Occipital lobe (tissue), 2 donors: ENCODE results near the gene FKBP1A. TPM values are rescaled to one million over a fixed set of nuclear protein-coding genes. Genes with fewer than 3 reads are reported as not detected.
"Not testable (repeated sequence)": the region's sequence is repeated elsewhere in the genome, so short reads cannot be mapped to it uniquely, and the experiment has no call there.

Experiments used
- DNase-seq: peaks from one replicate; lab custom pipeline; 2025; lab: John Stamatoyannopoulos, UW
- total RNA-seq: library from RNA; depleted of rRNA; stranded (reverse); fragments of >200 nt; gene quantifications from one replicate; pipeline ENCODE4 v1.2.3, GENCODE V29; 2014

The FKBP1A gene
- total RNA-seq, 1 donor from 2014 or later = 79.4 TPM

DNA sequence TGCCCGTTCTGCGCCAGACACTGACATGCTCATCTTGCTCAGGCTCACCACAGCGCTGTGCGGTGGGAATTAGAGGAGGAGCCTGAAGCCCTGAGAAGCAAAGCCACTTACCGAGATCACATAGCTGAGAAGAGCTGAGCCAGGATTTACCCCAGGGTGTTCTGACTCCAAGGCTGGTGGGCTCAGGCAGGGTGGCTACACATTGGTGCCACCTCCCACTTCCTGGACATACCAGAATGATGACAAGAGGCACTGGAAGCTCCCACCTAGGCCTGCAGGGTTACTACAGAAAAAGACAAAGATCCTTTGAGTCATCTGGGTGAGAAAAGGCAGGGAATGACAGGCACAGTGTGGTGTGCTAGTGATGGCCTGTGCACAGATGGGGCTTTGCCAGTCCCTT, 24.4 kb upstream of the FKBP1A start:
- DNase-seq = no peak

- no peak for DNase-seq
Measured at GRCh38 chr20:1415667-1416468, 23.0 kb upstream of the FKBP1A start.

DNA sequence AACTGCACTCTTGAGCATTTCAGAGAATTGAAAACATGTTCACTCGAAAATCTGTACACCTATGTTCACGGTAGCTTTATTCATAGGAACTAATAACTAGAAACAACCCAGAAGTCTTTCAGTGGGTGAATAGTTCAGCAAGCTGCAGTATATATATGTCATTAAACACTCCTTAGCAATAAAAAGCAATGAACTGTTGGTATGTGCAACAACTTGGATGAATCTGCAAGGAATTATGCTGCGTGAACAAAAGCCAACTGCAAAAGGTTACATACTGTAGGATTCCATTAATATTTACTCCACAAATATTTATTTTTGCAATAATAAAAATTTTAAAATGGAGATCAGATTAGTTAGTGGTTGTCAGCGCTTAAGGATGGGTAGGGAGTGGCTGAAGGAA, 22.1 kb upstream of the FKBP1A start:
- DNase-seq = no peak

DNA sequence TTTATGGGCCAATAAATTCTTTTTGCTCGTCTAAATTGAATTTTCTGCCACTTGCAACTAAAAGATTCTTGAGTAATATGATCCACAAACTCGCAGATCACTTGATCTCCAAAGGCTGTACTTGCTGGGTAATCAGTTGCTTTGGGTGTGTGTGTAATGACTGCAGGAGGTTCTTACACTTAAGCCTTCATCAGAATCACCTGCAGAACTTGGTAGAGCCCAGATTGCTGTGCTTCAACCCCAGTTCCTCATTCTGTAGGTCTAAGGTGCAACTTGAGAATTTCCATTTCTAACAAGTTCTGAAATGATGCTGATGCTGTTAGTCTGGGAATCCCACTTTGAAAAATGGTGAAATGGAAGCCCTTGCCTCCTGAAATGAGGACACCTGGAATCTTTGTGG, 12.9 kb upstream of the FKBP1A start:
- no peak for DNase-seq

DNA sequence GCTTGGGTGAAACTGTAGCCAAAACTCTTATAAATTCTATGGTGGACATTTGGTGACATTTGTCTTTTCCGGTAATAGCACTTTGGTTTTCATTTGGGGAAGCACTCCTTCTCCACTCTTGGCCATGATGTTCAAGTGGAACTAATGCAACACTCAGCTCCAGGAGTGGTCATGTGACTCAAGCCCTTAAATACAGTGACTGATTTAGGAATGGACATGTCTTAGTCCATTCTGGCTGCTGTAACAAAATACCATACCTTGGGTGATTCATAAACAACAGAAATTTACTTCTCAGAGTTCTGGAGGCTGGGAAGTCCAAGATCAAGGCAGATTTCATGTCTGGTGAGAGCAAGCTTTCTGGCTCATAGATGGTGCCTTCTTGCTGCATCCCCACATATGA, 10.8 kb upstream of the FKBP1A start:
- DNase-seq = no peak

- DNase-seq = no peak
Measured at GRCh38 chr20:1402149-1402548, 9.3 kb upstream of the FKBP1A start.

GRCh38 chr20:1401451-1401907, 8.6 kb upstream of the FKBP1A start:
- no peak for DNase-seq

DNA sequence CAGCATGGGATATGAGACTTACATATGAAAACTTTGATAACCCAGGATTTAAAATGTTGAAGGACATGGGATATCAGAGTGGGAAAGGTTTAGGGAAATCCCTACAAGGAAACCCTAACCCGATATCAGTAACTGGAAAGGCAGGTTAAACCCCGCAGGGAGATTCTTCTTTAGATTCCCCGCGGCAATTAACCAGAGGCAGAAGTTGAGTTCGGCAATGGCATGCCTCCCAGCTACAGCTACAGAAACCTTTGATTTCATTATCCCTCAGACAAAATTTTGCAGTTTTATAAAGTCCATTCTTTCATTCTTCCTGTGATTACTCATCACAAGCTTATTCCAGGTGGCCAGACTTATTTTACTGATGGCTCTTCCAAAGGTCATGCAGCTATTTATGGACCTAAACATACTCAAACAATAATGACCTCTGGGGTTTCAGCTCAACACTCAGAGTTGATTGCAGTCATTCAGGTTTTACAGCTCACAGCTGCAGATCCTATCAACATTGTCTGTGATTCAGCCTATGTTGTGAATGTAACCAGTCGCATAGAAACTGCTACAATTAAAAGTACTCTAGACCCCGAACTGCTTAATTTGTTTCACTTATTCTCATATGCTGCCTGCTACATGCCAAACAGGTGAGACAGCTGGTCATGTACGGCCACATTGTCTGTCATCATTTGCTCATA, 7.0 kb upstream of the FKBP1A start:
- DNase-seq = not testable (repeated sequence)

GRCh38 chr20:1398185-1398584, 5.3 kb upstream of the FKBP1A start:
- DNase-seq = not testable (repeated sequence)

DNA sequence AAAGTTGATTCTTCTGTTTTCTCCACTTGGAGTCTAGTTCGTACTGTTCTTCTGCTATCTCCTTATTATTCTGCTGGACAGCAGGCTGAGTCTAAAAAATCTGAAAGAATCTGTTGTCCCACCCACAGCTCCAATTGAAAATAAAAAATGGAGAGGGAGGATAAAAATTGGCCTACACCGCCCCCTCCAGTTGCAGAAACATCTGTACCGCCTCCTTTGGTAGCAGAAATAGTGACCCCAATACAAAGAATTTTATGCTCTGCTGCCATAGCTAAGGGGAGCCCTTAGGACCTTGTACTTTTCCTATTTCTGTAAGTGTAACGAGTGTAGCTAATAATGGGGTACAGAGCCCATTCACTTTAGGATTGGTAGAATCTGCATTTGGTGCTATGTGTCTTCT, 4.9 kb upstream of the FKBP1A start:
- no peak for DNase-seq

GRCh38 chr20:1396702-1397101, 3.8 kb upstream of the FKBP1A start:
- DNase-seq = no peak

GRCh38 chr20:1396264-1396663, 3.4 kb upstream of the FKBP1A start:
- no peak for DNase-seq

DNA sequence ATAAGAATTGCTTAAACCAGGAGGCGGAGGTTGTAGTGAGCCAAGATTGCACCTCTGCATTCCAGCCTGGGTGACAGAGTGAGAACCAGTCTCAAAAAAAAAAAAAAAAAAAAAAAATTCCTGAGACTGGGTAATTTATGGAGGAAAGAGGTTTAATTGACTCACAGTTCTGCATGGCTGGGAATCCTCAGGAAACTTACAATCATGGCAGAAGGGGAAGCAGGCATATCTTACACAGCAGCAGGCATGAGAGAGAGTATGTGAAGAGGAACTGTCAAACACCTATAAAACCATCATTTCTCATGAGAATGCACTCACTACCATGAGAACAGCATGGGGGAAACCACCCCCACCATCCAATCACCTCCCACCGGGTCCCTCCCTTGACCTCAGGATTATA, 1.8 kb upstream of the FKBP1A start:
- no peak for DNase-seq

DNA sequence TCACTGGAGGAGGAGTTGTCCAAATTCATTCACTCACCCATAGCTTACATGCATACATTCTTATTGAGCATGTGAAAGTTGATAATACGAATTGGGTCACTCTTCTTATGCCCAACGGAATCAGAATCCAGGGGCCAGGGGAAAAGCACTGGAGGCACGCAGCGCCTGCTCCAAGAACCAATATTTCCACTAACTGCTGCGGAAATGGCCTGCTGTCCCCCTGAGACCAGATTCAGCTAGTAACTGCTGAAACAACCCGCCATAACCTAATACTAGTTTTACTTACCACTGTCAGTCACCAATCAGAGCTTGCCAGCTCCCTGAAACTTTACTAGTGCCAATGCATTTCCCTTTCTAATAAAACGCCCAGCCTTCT, 641 bp upstream of the FKBP1A start:
- no peak for DNase-seq

GRCh38 chr20:1392443-1392692, 486 bp downstream of the FKBP1A start:
- no peak for DNase-seq

DNA sequence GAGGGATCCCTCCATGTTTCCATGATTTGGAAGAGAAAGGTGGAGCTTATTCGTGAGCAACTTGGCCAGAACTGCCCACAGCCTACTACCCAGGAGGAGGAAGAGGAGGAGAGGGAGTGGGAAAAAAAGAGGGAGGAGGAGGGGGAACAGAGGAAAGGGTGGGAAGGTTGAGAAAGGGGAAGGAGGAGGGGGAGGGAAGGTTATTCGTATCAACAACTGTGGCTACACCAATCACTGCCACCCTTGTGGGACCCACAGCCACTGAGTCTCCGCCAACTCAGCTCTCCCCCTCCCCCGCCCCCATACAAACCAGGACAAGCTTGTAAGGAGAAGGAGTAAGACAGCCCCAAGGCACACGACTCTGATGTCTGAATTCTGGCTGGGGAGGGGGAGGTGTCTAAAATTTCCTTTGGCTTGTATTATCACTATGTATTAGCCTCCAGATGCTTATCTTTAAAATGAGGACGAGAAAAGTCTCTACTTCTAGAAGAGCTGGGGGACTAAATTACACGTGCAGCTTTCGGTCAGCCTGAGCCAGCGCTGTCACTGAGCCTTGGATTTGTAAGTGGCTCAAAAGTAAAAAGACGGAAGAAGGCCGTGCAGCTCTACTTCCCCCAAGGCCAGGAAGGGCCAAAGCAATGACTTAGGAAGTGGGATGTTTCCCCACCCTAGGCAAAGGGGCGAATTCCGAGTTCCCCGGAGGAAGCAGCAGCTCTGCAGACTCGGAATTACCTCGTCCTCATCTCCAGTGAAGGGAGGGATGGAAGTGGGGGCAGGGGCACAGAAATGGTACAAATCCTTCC, 1.0 kb downstream of the FKBP1A start:
- no peak for DNase-seq

DNA sequence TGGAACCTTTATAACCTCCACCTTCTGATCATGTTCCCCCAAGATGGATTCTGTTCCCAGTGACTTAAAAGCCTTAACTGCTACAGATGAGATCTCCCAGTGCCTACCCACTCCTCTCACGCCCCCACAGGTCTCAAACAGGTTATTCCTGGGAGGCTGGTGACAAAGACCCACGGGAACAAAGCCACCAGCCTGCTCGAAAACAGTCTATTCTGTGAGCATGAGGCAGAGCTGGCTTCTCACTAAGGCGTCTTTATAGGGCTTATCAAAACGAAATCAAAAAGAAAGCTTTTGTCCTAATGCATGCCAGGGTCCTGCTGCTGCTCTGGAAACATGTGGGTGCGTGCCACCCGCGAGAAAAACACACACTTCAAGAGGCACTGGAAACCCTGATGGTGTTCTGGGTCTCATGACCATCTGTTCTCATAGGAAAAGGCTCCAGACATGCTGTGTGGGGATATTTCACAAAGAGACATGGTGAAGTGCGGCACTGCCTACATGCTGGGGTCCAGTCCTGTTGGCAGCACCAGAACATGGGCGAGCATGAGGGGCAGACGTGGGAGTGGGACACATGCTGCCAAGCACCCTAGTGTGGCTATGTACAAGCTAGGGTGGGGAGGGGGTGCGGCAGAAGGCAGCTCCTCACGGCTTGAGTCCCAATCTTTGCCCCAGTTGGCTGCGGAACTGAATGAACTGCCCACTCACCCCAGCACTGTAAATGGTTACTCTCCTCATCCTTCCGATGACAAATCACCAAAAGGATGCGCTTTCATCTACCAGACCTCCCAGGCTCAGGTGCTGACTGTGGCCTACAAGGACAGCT, 2.1 kb downstream of the FKBP1A start:
- no peak for DNase-seq

GRCh38 chr20:1389703-1390580, 2.9 kb downstream of the FKBP1A start:
- no peak for DNase-seq

DNA sequence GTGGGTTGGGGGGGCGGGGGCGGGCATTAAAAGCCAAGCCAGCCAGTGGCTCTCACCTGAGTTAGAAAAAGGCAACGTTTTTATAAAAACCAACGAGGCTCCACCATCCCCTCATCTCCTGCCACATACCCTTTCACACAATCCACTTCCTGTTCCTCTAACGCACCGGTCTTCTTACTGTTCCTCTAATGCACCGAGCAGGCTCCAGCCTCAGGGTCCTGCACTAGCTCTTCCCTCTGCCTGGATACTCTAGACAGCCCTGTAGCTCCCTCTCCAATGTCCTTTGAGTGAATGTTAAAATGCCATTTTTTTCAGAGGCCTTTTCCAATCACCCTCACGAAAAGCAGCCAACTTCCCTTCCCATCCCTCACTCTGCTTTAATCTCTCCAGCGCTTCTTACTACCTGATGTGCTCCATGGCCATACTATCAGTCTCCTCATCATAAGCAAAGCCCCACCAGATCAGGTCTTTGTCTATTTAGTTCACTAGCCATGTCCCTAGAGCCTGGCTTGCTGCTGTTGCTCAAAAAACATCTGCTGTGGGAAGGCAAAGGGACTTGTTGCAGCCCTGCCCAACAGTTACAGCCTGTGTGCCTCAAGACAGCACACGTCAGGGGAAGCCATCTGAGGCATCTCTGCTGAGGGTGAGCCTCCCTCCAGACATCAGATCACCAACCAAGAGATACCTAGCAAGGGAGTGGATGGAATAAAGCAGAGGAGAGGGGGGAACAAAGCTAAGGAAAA, 3.9 kb downstream of the FKBP1A start:
- DNase-seq = no peak

DNA sequence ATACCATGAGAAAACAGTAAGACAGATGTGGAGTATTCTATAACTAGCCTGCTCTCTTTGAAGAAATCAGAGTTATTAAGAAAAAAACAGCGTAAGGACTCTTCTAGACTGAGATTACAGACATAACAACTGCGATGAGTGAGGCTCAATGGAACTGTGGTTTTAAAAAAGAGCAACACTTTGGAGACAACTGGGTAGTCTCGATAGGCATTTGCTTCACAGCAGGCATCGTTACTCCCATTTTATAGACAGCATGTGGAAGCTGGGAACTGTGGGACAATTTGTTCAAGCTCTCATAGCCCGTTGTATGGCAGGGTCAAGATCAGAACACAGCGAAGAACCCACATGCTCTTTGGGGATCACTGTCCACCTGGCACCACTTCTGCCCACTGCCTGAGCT, 4.6 kb downstream of the FKBP1A start:
- DNase-seq = no peak
